Erythroblast (primary cell): Measurements from ENCODE around the gene CRYZL1.

Experiments
- GATA1 ChIP-seq: IDR thresholded peaks from 2 replicates; pipeline ENCODE4 v1.6.1; 2011; ENCODE audit warnings: low read depth, mild to moderate bottlenecking, control low read depth, low read length, moderate library complexity
- POLR2A ChIP-seq: IDR thresholded peaks from 2 replicates; pipeline ENCODE4 v1.6.1; 2011; ENCODE audit warnings: mild to moderate bottlenecking, low read length

- TF ChIP-seq POLR2A = no peak
- no peak for TF ChIP-seq GATA1
Measured at GRCh38 chr21:33584455-33584854, 57.1 kb downstream of the CRYZL1 start.
